Gastroesophageal sphincter (tissue), 3 donors: ENCODE results near the gene EFCAB5.

Experiments
- EP300 ChIP-seq: sonication (generic); formaldehyde crosslinking; IDR thresholded peaks from one replicate; pipeline ENCODE4 v1.6.1; 2017; ENCODE audit warnings: antibody characterized with exemption, mild to moderate bottlenecking
- POLR2A ChIP-seq, 2 donors: fragments of 450-650 bp; IDR thresholded peaks; one replicate each; pipeline ENCODE4 v1.6.1; 2017; ENCODE audit warnings: antibody characterized with exemption in 2 of 2, mild to moderate bottlenecking in 2 of 2, moderate library complexity in 1 of 2
- POLR2AphosphoS5 ChIP-seq: sonication (generic); formaldehyde crosslinking; IDR thresholded peaks from one replicate; pipeline ENCODE4 v1.6.1; 2017; ENCODE audit warnings: antibody characterized with exemption
- TF ChIP-seq, protein P1 (sequence below), 4 experiments: fragments of 200-600 bp in 2 of 4; fragments of 450-650 bp in 2 of 4; sonication (generic) in 1 of 4; IDR thresholded peaks; one replicate each; pipeline ENCODE4 v1.5.1; 2017 to 2019; ENCODE audit warnings: antibody characterized with exemption in 4 of 4, mild to moderate bottlenecking in 2 of 4, moderate library complexity in 2 of 4

- no peak for TF ChIP-seq POLR2A (IDR thresholded peaks at IDR 0.05)
- TF ChIP-seq, protein P1, sequence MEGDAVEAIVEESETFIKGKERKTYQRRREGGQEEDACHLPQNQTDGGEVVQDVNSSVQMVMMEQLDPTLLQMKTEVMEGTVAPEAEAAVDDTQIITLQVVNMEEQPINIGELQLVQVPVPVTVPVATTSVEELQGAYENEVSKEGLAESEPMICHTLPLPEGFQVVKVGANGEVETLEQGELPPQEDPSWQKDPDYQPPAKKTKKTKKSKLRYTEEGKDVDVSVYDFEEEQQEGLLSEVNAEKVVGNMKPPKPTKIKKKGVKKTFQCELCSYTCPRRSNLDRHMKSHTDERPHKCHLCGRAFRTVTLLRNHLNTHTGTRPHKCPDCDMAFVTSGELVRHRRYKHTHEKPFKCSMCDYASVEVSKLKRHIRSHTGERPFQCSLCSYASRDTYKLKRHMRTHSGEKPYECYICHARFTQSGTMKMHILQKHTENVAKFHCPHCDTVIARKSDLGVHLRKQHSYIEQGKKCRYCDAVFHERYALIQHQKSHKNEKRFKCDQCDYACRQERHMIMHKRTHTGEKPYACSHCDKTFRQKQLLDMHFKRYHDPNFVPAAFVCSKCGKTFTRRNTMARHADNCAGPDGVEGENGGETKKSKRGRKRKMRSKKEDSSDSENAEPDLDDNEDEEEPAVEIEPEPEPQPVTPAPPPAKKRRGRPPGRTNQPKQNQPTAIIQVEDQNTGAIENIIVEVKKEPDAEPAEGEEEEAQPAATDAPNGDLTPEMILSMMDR (IDR thresholded peaks at IDR 0.05): no peak
- no peak for TF ChIP-seq POLR2AphosphoS5
- TF ChIP-seq EP300: no peak
Observed at GRCh38 chr17:29918016-29918415, 23.4 kb upstream of the EFCAB5 start.
